ENCODE measurements around the gene ATF4.
"Not testable (repeated sequence)": the region's sequence is repeated elsewhere in the genome, so short reads cannot be mapped to it uniquely, and the experiment has no call there.

GRCh38 chr22:39522091-39522490 lies 1.7 kb downstream of the ATF4 start:
- not testable (repeated sequence) for TF ChIP-seq TOX (CRISPR knock-in tag; IDR thresholded peaks at IDR 0.05; ENCODE audit: borderline replicate concordance); ARNTL (CRISPR knock-in tag; IDR thresholded peaks at IDR 0.05; ENCODE audit: borderline replicate concordance, low read depth); TSHZ2 (CRISPR knock-in tag; IDR thresholded peaks at IDR 0.05); ZFP30 (CRISPR knock-in tag; IDR thresholded peaks at IDR 0.05); ISL1 (CRISPR knock-in tag; IDR thresholded peaks at IDR 0.05); ZNF8 (CRISPR knock-in tag; IDR thresholded peaks at IDR 0.05); BACH2 (CRISPR knock-in tag; IDR thresholded peaks at IDR 0.05; ENCODE audit: borderline replicate concordance); CREB5 (CRISPR knock-in tag; IDR thresholded peaks at IDR 0.05; ENCODE audit: low read depth)
- TF ChIP-seq, protein P1, sequence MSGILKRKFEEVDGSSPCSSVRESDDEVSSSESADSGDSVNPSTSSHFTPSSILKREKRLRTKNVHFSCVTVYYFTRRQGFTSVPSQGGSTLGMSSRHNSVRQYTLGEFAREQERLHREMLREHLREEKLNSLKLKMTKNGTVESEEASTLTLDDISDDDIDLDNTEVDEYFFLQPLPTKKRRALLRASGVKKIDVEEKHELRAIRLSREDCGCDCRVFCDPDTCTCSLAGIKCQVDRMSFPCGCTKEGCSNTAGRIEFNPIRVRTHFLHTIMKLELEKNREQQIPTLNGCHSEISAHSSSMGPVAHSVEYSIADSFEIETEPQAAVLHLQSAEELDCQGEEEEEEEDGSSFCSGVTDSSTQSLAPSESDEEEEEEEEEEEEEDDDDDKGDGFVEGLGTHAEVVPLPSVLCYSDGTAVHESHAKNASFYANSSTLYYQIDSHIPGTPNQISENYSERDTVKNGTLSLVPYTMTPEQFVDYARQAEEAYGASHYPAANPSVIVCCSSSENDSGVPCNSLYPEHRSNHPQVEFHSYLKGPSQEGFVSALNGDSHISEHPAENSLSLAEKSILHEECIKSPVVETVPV (CRISPR knock-in tag; IDR thresholded peaks at IDR 0.05): not testable (repeated sequence)
- TF ChIP-seq, protein P2, sequence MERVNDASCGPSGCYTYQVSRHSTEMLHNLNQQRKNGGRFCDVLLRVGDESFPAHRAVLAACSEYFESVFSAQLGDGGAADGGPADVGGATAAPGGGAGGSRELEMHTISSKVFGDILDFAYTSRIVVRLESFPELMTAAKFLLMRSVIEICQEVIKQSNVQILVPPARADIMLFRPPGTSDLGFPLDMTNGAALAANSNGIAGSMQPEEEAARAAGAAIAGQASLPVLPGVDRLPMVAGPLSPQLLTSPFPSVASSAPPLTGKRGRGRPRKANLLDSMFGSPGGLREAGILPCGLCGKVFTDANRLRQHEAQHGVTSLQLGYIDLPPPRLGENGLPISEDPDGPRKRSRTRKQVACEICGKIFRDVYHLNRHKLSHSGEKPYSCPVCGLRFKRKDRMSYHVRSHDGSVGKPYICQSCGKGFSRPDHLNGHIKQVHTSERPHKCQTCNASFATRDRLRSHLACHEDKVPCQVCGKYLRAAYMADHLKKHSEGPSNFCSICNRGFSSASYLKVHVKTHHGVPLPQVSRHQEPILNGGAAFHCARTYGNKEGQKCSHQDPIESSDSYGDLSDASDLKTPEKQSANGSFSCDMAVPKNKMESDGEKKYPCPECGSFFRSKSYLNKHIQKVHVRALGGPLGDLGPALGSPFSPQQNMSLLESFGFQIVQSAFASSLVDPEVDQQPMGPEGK (CRISPR knock-in tag; IDR thresholded peaks at IDR 0.05; ENCODE audit: borderline replicate concordance): not testable (repeated sequence)
